C4-2B (cell line): ENCODE measurements around the gene TADA2B.

ENCODE experiments used
- ZFX ChIP-seq: fragments of 450-650 bp; IDR thresholded peaks from 2 replicates; pipeline ENCODE4 v1.6.1; 2017
- TF ChIP-seq, protein P1 (sequence below): fragments of 450-650 bp; conservative IDR thresholded peaks from 2 replicates; pipeline ENCODE4 v1.5.1; 2017; ENCODE audit warnings: mild to moderate bottlenecking

DNA sequence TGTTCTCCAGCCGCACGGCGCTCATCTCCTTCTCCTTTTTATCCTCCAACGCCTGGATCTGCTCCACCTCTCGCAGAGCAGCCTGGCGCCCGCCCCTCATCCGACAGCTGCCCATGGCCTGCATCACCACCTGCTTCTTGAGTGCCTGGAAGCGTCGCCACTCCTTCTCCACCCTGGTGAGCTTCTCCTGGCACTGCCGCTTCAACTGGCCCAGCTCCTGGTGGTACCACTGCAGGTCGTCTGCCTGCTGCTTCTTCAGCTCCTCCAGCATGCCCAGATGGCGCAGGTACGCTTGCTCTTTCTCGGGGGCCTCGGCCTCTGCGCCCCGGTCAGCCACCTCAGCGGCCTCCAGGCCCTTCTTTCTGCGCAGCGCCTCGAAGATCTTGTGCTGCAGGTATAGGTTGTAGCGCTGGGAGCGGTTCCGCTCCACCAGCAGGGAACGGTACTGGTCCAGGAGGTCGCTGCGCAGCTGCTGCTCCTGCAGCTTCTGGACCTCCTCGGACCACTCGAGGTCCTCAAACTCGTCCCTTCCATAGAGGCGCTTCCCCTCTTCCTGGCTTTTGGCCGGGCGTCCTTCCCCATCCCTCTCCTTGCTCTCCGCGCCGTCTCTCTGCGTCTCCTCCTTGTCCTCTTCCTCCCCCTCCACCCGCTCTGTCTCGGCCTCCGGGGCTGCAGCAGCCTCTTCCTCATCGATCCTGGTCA, 1.2 kb upstream of the TADA2B start:
- no peak for TF ChIP-seq ZFX
- TF ChIP-seq, protein P1, sequence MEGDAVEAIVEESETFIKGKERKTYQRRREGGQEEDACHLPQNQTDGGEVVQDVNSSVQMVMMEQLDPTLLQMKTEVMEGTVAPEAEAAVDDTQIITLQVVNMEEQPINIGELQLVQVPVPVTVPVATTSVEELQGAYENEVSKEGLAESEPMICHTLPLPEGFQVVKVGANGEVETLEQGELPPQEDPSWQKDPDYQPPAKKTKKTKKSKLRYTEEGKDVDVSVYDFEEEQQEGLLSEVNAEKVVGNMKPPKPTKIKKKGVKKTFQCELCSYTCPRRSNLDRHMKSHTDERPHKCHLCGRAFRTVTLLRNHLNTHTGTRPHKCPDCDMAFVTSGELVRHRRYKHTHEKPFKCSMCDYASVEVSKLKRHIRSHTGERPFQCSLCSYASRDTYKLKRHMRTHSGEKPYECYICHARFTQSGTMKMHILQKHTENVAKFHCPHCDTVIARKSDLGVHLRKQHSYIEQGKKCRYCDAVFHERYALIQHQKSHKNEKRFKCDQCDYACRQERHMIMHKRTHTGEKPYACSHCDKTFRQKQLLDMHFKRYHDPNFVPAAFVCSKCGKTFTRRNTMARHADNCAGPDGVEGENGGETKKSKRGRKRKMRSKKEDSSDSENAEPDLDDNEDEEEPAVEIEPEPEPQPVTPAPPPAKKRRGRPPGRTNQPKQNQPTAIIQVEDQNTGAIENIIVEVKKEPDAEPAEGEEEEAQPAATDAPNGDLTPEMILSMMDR, result no peak
